Glomerular visceral epithelial cell (primary cell): Measurements from ENCODE around the gene IGFL2.
"Not testable (repeated sequence)": the region's sequence is repeated elsewhere in the genome, so short reads cannot be mapped to it uniquely, and the experiment has no call there.

ENCODE experiments used
- DNase-seq: peaks from one replicate; pipeline ENCODE4 v3.0.0-alpha.2; 2016; ENCODE audit errors: extremely low spot score

The IGFL2 gene

GRCh38 chr19:46147791-46148288, at the start of gene IGFL2:
IGFL2 (plus strand) TSS chr19:46148238; CDS start chr19:46148279, 41 bp downstream.
- no peak for DNase-seq

GRCh38 chr19:46100344-46100743, 47.7 kb upstream of the IGFL2 start:
- no peak for DNase-seq

- no peak for DNase-seq
Observed at GRCh38 chr19:46101293-46101692, 46.7 kb upstream of the IGFL2 start.

- not testable (repeated sequence) for DNase-seq
Observed at GRCh38 chr19:46102333-46102732, 45.7 kb upstream of the IGFL2 start.

DNA sequence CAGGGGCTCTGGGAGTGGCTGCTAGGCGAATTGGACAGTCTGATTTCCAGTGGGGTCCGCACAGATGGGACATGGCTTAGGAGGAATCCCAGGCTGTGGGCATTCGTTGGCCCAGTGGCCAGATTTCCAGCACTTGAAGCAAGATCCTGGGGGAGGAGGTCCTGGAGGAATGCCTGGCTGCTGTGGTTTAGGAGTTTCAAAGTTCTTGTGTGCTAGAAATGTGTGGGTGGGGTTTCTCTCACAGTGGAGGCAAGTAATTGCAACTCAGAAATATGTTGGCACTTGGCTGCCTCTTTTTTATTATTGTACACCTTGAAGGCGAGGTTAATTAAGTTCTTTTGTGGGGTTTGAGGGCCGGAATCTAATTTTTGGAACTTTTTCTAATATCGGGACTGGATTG, 40.7 kb upstream of the IGFL2 start:
- DNase-seq, result peak; percentile 58

- no peak for DNase-seq
Observed at GRCh38 chr19:46109876-46110275, 38.2 kb upstream of the IGFL2 start.

GRCh38 chr19:46111376-46111775, 36.7 kb upstream of the IGFL2 start:
- no peak for DNase-seq

DNA sequence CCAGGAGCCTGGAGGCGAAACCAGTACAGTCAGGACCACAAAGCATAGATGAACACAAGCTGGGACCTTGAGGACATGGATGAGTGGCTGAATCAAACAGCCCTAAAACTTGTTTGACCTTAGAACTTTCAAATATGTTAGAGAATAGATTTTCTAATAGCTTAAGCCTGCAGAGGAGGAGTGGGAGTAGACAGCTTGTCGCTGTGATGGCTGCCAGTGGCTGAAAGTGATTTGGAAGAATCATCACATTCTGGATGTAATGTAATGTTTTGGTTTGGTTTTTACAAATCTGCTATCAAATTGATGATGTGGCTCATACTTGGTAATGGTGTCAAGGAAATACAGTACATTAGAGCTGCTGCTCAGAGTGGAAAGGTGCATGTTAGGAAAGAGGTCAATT, 35.5 kb upstream of the IGFL2 start:
- DNase-seq, result no peak

DNA sequence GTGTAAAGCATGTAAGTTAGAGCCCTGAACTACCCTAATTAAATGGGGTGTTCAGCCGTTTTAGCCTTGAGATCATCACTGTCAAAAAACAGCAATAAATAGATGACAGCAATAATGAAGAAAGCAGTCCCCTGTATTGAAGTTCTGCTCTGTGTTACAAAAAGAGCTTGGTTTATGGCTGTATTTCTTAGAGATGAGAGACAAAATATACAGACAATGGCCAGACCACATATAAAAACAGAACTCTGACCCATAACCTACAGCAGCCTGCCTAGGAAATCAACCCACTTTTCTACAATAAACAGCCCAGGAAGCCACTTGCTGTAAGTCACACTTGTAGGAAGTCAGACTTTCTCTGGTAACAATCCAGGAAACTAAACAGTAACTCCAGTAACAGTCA, 34.3 kb upstream of the IGFL2 start:
- DNase-seq, result no peak

- DNase-seq, result peak; percentile 79
Observed at GRCh38 chr19:46115396-46116106, 32.5 kb upstream of the IGFL2 start.

GRCh38 chr19:46116121-46116520, 31.9 kb upstream of the IGFL2 start:
- no peak for DNase-seq

DNA sequence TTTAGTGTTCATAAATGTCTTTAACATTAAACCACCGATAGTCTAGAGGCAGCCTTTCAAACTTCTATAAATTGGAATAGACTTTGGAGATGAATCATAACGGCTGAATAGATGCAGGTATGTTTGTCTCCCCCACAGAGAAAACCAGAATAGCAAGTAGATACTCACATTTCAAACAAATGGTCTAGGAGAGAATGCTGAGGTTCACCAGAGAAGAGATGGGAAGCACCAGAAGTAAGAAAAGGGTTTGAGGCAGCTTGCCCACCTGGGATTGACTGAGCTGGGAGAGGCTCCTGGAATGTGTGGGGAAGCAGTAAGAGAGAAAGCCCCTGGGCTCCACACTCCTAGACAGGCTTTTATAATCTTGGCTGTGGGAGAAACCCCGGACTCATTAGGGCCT, 29.9 kb upstream of the IGFL2 start:
- DNase-seq, result no peak

- no peak for DNase-seq
Observed at GRCh38 chr19:46124638-46125115, 23.4 kb upstream of the IGFL2 start, which contains the start of gene IGFL3. IGFL3 (minus strand) TSS chr19:46124688; CDS start chr19:46124649, 39 bp downstream.

GRCh38 chr19:46125447-46125846, 22.6 kb upstream of the IGFL2 start:
- DNase-seq, result no peak

GRCh38 chr19:46126086-46126580, 21.9 kb upstream of the IGFL2 start:
- no peak for DNase-seq

GRCh38 chr19:46131485-46132143, 16.4 kb upstream of the IGFL2 start:
- DNase-seq, result peak; percentile 23

DNA sequence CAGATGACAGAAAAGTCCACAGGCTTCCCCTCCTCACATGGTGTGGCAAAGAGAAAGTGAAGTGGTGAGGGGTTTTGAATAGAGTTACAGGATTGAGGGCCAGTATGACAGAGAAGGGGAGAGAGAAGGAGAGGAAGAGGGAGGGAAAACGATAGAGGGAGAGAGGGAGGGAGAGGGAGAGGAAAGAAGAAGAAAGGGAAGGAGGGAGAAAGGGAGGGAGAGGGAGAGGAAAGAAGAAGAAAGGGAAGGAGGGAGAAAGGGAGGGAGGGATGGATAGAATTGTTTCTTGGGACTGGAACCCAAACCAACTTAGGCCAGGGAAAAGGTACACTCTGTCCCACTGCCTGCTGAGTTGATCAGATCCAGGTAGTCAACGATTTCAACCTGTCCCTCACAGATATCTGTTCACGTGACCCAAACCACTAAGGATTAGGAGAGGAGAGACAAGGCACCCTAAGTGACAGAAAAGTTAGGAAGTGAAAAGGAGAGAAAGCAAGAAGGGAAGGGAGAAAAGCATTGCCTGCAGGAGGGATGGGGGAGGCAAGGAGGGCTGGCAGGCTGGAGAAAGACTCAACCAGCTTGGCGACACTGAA, 15.4 kb upstream of the IGFL2 start:
- DNase-seq, result no peak

GRCh38 chr19:46133101-46133627, 14.9 kb upstream of the IGFL2 start:
- peak; percentile 98 for DNase-seq

- peak; percentile 47 for DNase-seq
Observed at GRCh38 chr19:46133777-46134241, 14.2 kb upstream of the IGFL2 start.

DNA sequence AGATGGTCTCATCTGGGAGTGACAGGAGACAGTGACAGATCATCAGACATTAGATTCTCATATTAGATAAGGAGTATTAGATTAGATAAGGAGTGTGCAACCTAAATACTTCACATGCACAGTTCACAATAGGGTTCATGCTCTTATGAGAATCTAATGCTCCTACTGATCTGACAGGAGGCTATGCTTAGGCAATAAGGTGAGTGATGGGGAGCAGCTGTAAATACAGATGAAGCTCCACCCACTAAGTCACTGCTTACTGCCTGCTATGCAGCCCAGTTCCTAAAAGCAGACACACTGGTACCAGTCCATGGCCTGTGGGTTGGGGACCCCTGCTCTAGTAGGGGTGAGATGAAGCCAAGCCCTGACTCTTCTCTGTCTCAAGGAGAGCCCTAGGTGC, 13.5 kb upstream of the IGFL2 start:
- no peak for DNase-seq

- no peak for DNase-seq
Observed at GRCh38 chr19:46137915-46138473, 10.0 kb upstream of the IGFL2 start.

DNA sequence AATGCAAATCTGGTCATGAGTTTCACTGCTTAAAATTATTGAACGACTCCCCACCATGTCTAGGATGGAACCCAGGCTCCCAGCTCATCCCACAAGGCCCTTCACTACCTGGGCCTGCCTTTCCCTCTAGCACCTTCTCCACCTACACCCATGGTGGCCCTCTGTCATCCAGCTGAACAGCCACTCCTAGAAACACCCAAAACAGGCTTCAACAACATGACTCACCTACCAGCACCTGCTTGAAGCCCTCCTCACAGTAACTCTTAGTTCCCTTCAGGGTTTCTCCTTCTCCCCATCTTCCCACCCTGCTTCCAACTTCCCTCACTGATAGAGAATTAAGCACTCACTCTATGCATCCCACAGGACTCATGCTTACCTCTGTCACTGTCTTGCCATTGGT, 6.6 kb upstream of the IGFL2 start:
- no peak for DNase-seq
